Camera-type eye (tissue), 1 donor: ENCODE measurements around the gene IMP4. TPM values are rescaled to one million over a fixed set of nuclear protein-coding genes. Genes with fewer than 3 reads are reported as not detected.

ENCODE experiments used
- total RNA-seq: library from RNA; depleted of rRNA; stranded (reverse); fragments of >200 nt; gene quantifications from one replicate; pipeline ENCODE4 v1.2.3, GENCODE V29; 2014

The IMP4 gene
- total RNA-seq: 53.5 TPM

DNA sequence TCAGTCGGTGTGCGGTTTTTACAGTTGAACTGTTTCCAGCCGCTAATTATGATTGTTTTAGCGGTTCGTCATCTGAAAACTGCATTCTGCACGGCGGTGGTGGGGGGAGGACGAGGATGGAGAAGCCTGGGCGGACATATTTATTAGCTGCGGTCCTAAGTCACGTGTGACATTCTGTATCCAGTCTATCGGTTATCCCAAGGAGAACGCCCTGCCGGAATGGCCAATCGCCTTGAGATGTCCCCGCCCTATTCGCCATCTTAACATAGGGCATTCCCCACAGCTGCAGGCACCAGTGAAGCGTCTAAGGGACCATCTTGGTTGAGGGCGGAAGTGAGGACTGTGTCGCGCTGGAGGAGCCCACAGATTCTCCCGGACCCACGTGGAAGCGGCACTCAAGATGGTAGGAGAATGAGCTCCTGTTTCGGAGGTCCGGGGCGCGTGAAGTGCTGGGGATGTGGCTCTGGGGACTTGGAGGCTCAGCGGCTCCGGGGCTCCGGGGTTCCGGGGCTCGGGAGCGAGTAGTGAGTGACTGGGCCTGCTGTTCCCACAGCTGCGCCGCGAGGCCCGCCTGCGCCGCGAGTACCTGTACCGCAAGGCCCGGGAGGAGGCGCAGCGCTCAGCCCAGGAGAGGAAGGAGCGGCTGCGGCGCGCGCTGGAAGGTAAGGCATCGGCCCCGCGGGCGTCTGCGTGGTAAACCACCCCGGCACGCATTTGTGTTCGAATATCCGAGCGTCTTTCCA is at the start of gene IMP4:
IMP4 (plus strand) TSS at position 365 of the 743 bp plus-strand sequence; CDS start at position 401, 36 bp downstream.

DNA sequence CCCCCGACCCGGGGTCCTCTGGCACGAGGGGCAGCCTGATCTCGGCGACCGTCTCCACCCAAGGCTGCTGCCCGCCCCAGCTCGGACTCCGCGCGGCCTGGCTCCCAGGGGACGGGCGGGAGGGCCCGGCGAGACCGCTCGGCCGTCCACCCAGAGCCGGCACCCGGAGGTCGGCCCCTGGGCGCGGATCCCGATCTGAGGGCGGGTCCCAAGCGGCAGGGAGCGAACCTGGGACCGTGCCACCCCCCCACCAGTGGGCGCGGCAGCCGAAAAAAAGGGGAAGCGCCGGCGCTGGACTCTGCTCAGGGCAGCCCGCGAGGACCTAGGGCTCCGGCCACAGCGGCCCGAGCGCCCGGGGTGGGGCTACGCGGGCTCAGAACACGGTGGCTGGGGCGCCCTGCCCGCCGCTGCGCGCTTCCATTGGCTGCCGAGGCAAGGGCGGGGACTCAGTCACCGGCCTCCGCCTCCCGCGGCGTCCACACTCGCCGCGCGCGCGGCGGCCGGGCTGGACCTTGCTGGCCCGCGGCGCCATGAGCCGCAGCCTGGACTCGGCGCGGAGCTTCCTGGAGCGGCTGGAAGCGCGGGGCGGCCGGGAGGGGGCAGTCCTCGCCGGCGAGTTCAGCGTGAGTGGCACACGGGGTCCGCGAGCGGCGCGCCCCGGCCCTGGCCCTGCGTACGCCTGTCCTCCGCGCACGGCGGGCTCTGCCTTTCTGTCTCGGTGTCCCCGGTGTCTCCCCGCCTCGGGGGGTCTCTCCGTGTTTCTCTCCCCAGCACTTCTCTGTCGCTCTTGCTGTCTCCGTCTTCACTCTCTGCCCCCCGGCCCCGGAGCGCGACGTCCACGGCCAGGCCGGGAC is 13.1 kb downstream of the IMP4 start, which contains the start of gene PTPN18:
PTPN18 (plus strand) TSS at position 479 of the 854 bp plus-strand sequence; CDS start at position 531, 52 bp downstream.

Other genes with a start within 250 kb of the IMP4 start
- gene POTEF, start 213.7 kb upstream of the IMP4 start, total RNA-seq: not detected
- gene CCDC74B, start 197.8 kb upstream of the IMP4 start, total RNA-seq: 13.4 TPM
- 35.3 TPM for gene SMPD4, start 161.3 kb upstream of the IMP4 start, total RNA-seq
- 44.9 TPM for gene MZT2B, start 160.6 kb upstream of the IMP4 start, total RNA-seq
- gene TUBA3E, start 144.5 kb upstream of the IMP4 start, total RNA-seq: not detected
- 30.5 TPM for gene PTPN18, start 13.2 kb downstream of the IMP4 start, total RNA-seq
- gene POTEI, start 166.4 kb downstream of the IMP4 start, total RNA-seq: 0.22 TPM
- gene CFC1B, start 178.3 kb downstream of the IMP4 start, total RNA-seq: 0.33 TPM